Measurements from ENCODE around the gene FBXO31.

FBXO31 gene

DNA sequence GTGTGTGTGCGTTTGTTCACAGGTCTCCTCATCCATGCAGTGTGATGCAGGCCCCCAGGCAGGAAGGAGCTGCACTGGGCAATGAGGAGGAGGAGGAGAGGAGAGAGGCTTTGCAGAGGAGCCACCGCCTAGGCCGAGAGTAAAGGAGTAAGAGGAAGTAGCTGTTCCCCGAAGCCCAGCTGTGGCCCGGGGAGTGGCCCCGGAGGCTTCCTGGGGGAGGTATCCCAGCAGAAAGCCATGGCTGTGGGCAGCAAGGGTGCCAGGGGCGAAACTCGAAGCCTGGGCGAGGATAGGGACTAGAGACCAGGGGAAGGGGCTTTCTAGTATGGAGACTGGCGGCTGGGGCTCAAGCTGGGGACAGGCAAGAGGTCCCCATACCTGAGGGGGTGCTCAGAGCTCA lies 78.6 kb downstream of the FBXO31 start:
- DNase-seq: no peak

DNA sequence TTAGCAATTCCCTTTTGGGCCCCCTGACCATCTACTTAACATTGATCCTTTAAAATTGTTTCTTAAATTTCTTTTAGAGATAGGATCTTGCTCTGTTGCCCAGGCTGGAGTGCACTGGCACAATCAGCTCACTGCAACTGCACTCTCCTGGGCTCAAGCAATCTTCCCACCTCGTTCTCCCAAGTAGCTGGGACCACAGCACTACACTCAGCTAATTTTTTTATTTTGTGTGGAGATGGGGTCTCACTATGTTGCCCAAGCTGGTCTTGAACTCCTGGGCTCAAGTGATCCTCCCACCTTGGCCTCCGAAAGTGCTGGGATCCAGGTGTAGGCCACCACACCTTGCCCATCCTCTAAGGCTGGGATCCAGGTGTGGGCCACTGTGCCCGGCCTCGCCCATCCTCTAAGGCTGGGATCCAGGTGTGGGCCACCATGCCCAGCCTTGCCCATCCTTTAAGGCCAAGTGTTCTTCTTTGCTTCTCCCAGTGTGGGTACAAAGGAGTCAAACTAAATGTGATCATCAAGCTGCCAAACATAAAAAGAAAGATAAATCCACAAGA lies 79.5 kb downstream of the FBXO31 start:
- no peak for DNase-seq

- DNase-seq: no peak
Observed at GRCh38 chr16:87303431-87303930, 80.1 kb downstream of the FBXO31 start.

GRCh38 chr16:87298857-87299465 lies 84.6 kb downstream of the FBXO31 start:
- no peak for DNase-seq

- peak in 1 of 2 experiments; percentile 50 for DNase-seq
Observed at GRCh38 chr16:87297918-87298631, 85.5 kb downstream of the FBXO31 start.

DNA sequence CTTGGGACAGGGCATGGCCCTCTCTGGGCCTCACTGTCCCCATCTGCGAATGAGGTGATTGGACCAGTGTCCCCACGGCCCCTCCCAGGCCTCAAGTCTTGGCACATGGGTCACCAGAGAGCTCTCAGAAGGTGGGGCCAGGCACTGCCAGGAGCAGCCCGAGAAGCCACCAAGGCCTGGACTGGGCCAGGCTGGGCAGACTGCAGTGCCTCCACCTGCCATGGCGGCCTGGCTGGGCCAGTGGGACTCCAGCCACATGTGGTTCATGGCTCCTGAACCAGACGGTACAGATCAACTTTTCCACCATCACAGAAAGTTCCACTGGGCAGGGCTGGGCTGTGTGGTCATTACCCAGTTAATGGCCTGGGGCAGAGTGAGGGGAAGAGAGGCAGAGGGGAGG lies 86.2 kb downstream of the FBXO31 start:
- no peak for DNase-seq

- no peak for DNase-seq
Observed at GRCh38 chr16:87295661-87296531, 87.7 kb downstream of the FBXO31 start.

GRCh38 chr16:87295259-87295658 lies 88.3 kb downstream of the FBXO31 start:
- DNase-seq: no peak

DNA sequence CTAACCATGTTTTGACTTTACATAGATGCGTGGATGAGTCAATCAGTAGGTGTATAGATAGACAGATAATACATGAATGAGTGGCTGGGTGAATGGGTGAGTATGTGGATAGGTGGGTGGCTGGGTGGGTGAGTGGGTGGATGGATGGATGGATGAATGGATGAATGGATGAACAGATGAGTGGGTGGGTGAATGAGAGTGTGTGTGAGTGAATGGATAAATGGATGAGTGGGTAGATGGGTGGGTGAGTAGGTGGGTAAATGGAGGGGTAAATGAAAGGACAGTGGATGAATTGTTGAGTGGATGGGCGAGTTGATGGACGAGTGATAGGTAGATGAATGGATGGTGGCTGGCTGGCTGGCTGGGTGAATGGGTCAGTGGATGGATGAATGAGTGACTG lies 89.6 kb downstream of the FBXO31 start:
- no peak for DNase-seq

DNA sequence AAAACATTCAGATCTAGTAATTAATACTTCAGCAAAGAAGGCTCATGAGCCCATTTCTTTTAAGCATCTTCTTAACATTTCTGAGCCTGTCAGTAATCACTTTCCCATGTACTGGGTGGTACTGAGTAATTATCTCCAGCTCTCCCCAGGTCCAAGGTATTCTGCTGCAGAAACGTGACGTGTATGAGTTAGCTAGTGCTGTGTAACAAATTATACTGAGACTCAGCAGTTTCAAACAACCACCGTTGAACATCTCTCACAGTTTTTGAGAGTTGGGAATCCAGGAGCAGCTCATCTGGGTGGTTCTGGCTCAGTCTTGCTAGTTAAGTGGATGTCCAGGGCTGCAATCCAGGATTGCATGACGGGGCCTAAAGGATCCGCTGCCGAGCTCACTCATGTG lies 91.6 kb downstream of the FBXO31 start:
- DNase-seq: no peak

- DNase-seq: no peak
Observed at GRCh38 chr16:87288753-87289362, 94.7 kb downstream of the FBXO31 start.

GRCh38 chr16:87286839-87287626 lies 96.5 kb downstream of the FBXO31 start:
- no peak for DNase-seq

DNA sequence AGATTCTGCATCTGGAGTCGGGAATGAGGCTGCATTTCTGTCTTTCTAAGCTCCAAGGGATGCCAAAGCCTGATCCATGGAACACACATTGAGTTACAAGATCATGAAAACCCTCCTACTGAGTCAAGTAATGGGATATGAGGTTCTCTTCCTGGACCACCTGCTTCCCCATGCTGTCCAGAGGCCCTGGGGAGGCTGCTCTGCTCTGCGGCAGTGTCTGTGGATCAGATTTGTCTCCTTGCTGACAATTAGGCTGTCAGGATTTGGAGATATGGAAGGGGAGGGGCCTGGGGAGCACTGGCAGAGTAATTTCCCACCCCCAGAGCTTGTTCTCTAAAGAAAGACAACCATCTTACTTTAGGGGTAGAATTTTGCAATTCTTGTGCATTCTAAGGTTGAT lies 99.4 kb downstream of the FBXO31 start:
- peak in 1 of 2 experiments; percentile 39 for DNase-seq

DNA sequence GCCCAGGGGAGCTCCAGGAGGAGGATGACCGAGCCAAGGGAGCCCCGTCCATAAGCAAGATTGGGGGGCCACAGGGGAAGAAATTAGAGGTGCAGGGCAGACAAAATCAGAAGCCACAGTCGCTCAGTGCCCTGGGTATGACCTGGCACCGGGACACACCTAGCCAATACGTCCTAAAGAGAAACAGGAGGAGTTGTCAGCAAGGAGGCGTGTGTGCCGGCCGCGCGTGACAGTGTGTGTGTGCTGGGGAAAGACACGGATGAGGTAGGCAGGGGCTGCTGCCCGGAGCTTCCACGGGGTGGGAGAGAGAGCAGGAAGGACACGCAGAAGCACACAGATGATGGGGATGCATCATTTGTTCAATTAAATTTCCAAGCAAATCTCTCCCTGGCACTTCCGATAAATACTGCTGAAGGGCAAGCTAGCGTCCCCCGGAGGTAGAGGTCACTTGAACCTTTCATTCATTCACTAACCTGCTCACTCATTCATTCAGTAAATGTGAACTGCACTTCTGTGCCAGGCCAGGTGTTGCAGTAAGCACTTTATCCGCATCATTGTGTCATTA lies 104.4 kb downstream of the FBXO31 start:
- DNase-seq: no peak

DNA sequence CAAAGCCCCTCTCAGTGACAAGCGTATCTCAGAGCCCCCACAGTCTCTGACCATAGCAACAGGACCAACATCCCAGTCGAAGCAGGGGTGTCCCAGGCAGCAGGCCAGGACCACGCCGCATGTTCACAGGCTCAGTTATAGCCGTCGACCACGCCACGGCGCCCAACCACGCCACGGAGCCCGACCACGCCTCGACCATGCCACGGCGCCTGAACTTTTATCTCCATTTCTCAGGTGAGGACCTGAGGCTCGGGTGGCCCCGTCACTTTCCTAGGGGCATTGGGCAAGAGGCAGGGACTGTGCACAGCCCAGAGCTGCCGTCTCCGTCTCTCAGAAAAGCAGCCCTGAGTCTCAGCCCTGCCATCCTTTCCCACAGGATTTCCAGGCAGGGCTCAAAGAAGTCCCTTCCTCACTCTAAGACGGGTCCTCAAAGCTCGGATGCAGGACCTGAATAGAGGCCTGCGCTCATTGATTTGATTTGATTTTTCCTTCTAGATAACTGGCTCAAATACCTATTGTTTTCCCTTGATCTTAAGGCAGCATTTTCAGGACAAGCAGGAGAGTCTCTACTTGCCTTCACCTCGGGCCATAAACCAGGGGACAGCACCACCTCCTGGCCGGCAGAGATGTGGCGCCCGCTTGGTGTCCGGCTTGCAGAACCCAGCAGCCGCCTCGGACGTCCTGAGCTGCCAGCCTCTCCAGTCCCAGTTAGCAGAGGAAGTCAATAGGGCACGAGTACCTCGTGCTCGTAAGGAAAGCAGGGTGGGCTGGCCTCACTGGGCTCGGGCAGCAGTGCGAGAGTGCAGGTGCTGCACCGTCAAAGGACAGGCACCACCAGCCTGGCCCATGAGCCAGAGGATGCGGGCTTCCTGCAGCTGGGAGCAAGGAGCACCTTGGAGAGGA lies 105.1 kb downstream of the FBXO31 start:
- DNase-seq: peak; percentile 15 to 54
